ENCODE results near the gene PCSK7. TPM values are rescaled to one million over a fixed set of nuclear protein-coding genes. Genes with fewer than 3 reads are reported as not detected.
"Not testable (repeated sequence)": the region's sequence is repeated elsewhere in the genome, so short reads cannot be mapped to it uniquely, and the experiment has no call there.

PCSK7 gene
- total RNA-seq, 1 donor, result 96.1 TPM

DNA sequence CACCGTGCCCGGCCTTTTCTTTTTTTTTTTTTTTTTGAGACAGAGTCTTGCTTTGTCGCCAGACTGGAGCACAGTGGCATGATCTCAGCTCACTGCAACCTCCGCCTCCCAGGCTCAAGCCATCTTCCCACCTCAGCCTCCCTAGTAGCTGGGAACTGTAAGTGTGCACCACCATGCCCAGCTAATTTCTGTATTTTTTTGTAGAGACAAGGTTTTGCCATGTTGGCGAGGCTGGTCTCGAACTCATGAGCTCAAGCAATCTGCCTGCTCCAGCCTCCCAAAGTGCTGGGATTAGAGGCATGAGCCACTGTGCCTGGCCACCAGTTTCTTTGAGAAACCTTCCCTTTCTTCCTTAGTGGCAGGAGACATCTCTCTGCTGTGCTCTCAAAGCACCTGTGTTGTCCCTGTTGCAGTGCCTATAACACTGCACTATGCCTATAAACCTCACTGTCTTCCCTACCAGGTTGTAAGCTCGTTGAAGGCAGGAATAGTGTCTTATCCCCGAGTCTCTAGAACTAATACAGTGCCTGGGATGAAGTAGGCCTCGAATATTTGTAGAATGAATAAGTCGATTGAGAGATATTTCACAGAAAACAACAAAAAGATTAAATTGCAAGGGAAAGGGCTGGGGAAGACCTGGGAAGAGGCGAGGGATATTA lies 19.0 kb downstream of the PCSK7 start:
- H3K4me3 ChIP-seq (ENCODE audit: low read length), result no peak overlapping the region
- no peaks in the 10 kb centered on the region for H3K9me3 ChIP-seq (ENCODE audit: low read depth, low read length)
- H3K27me3 ChIP-seq (ENCODE audit: insufficient read depth, low read length), result no peaks in the 10 kb centered on the region
- no peaks in the 10 kb centered on the region for H3K4me1 ChIP-seq (ENCODE audit: insufficient read depth, low read length)

DNA sequence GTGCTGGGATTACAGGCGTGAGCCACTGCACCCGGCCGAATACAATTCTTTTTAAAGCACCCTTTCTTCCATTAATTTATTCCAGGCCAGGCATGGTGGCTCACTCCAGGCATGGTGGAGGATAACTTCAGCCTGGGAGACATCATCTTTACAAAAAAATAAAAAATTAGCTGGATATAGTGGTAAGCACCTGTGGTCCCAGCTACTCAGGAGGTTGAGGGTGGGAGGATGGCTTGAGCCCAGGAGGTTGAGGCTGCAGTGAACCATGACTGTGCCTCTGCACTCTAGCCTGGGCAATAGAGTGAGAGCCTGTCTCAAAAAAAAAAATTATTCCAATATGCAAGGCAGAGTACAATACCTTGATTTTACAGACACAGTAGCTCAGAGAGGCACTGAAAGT lies 21.3 kb downstream of the PCSK7 start:
- Histone ChIP-seq H3K27me3 (ENCODE audit: insufficient read depth, low read length) (no peaks in the 10 kb centered on the region), H3K4me1 (ENCODE audit: insufficient read depth, low read length) (no peaks in the 10 kb centered on the region), H3K9me3 (ENCODE audit: low read depth, low read length) (no peaks in the 10 kb centered on the region), H3K4me3 (ENCODE audit: low read length) (no peak overlapping the region)

DNA sequence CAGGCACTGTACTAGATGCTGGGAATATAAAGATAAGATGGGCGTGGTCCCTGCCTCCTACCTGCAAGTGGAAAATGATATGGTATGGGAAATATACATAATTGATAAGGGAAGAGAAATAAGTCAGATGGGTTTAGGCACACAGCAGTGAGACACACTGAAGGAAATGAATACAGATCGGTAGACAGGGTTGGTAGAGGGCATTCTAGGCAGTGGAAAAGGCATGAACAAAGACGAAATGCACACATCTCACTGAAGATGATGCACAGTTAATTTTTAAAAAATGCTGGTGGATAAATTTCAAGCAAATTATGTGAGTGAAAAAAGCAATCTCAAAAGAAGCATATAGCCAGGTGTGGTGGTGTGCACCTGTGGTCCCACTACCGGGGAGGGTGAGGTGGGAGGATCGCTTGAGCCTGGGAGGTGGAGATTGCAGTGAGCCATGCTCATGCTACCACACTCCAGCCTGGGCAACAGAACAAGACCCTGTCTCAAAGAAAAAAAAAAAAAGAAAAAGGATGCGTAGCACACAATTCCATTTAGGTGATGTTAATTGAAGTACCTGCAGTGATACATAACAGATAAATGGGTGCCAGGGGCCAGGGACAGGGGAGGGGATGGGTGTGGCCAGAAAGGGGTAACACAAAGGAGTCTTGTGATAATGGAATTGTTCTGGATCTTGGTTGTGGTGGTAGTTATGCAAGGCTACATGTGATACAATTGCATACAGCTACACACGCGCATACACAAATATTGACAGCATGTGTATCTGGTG lies 22.3 kb downstream of the PCSK7 start:
- H3K9me3 ChIP-seq (ENCODE audit: low read depth, low read length); H3K4me1 ChIP-seq (ENCODE audit: insufficient read depth, low read length); H3K27me3 ChIP-seq (ENCODE audit: insufficient read depth, low read length); H3K4me3 ChIP-seq (ENCODE audit: low read length): not testable (repeated sequence)

DNA sequence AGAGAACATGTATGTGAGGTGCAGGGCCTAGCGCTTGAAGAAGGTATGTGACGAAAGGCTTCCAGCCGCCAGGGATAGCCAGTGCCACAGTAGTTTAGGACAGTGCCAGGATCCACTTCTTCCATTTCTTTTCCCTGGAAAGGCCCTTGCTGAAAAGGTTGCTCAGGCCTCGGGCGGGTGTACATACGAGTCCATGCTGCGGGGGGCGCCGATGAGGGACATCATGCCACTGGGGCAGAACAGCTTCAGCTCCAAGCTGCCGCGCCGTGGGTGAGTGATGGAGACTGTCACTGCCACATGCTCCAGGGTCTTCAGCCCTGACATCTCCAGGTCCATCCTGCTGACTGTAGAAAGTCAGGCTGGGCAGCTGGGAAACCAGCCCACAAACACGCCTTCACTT lies 23.2 kb downstream of the PCSK7 start:
- H3K27me3 ChIP-seq (ENCODE audit: insufficient read depth, low read length); H3K9me3 ChIP-seq (ENCODE audit: low read depth, low read length); H3K4me3 ChIP-seq (ENCODE audit: low read length); H3K4me1 ChIP-seq (ENCODE audit: insufficient read depth, low read length): not testable (repeated sequence)

DNA sequence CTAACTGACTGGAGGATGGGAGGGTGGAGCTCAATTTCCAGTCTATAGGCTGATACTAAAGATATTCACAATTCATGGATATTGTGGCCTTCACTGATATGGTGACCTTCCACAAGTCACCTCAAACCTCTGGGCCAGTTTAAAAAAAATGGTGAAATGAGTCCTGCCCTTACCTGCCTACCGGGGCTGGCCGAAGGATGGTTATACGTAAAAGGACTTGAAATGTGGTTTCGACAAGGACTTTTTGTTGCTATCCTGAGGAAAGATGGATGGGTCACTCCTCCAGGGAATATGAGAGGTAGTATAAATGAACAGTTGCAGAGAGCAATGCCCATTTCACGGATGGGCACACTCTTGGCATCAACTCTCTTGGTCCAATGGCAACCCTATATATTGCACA lies 24.4 kb downstream of the PCSK7 start:
- H3K4me3 ChIP-seq (ENCODE audit: low read length); H3K4me1 ChIP-seq (ENCODE audit: insufficient read depth, low read length); H3K27me3 ChIP-seq (ENCODE audit: insufficient read depth, low read length); H3K9me3 ChIP-seq (ENCODE audit: low read depth, low read length): not testable (repeated sequence)

DNA sequence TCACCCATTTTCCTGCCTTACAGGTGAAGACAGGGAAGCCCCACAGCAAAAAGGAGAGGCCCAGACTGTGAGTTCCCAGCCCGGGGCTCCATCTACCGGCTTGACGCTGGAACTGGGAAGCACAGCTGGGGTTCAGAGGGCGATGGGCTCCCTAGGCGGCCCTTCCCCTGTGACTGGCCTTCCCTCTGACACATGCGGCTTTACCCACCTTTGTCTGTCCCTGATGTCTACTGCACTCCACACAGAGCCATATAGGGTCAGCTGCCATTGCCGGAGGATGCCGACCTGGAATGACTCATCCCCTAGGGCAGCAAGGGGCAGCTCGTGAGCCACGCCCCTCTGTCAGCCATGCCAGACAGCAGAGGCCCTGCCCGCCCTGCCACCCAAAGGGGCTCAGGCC lies 25.0 kb downstream of the PCSK7 start:
- not testable (repeated sequence) for H3K27me3 ChIP-seq (ENCODE audit: insufficient read depth, low read length); H3K4me1 ChIP-seq (ENCODE audit: insufficient read depth, low read length); H3K9me3 ChIP-seq (ENCODE audit: low read depth, low read length); H3K4me3 ChIP-seq (ENCODE audit: low read length)

DNA sequence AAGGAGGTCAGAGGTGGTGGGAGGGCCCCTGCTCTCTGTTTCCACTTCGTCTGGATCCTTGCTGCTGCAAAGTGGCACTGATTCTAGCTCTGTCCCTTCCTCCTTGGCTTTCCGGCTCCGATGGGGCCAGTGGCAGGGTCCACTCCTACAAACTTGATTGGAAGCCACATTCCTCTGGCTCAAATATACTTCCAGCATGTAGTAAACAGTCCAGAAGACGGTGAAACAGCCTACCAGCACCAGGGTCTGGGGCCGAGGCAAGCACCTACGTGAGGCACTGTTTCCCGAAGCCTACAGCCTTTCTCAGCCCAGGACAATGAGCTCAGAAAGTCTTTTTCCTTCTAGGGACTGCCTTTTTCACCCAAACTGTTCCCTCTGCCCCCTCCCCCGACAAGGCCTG lies 25.8 kb downstream of the PCSK7 start:
- not testable (repeated sequence) for H3K4me1 ChIP-seq (ENCODE audit: insufficient read depth, low read length); H3K9me3 ChIP-seq (ENCODE audit: low read depth, low read length); H3K27me3 ChIP-seq (ENCODE audit: insufficient read depth, low read length); H3K4me3 ChIP-seq (ENCODE audit: low read length)

DNA sequence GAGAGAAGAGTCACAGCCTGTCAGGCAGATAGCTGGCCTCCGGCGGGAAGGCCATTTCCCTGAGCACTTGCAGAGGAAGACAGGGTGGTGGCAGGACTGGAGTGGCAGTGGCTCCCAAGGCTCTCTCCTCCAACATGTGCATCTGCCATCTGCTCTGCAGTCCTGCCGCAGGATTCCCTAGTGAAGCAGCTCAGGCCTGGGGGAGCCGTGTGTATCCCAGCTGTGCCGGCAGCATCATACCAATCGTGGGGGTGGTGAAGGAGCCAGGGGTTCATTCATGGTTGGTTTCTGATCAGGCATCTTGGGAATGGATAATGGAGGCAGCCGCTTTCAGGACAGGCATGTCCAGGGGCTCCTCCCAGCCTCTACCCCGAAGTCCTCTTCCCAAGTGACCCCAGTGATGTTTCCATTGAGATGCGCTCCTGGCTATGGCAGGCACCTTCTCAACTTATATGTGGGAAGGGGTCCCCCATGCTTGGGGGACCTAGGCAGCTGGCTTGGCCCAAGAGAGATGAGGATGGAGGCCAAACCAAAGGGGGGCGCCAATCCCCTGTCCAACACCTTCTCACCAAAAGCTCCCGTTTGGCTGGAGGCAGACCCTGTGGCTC lies 26.6 kb downstream of the PCSK7 start:
- H3K9me3 ChIP-seq (ENCODE audit: low read depth, low read length), result no peaks in the 10 kb centered on the region
- no peaks in the 10 kb centered on the region for H3K4me1 ChIP-seq (ENCODE audit: insufficient read depth, low read length)
- no peak overlapping the region for H3K4me3 ChIP-seq (ENCODE audit: low read length)
- no peaks in the 10 kb centered on the region for H3K27me3 ChIP-seq (ENCODE audit: insufficient read depth, low read length)

DNA sequence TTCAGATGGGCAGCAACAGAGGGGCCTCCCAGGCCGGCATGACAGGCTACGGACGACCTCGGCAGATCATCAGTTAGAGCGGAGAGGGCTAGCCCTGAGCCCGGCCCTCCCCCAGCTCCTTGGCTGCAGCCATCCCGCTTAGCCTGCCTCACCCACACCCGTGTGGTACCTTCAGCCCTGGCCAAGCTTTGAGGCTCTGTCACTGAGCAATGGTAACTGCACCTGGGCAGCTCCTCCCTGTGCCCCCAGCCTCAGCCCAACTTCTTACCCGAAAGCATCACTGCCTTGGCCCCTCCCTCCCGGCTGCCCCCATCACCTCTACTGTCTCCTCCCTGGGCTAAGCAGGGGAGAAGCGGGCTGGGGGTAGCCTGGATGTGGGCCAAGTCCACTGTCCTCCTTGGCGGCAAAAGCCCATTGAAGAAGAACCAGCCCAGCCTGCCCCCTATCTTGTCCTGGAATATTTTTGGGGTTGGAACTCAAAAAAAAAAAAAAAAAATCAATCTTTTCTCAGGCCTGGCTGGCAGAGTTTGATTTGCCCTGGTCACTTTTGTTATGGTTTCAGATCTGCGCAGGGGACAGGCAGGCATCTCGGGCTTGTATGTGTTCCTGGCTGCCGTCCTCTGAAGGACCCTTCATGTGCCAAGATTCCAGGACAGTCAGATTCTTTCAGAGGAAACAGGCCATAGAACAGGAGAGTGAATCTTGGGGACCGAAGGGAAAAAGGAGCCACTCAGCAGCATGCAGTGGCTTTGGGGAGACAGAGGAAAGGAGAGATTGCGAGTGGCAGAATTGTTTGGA lies 27.4 kb downstream of the PCSK7 start:
- H3K9me3 ChIP-seq (ENCODE audit: low read depth, low read length), result no peaks in the 10 kb centered on the region

DNA sequence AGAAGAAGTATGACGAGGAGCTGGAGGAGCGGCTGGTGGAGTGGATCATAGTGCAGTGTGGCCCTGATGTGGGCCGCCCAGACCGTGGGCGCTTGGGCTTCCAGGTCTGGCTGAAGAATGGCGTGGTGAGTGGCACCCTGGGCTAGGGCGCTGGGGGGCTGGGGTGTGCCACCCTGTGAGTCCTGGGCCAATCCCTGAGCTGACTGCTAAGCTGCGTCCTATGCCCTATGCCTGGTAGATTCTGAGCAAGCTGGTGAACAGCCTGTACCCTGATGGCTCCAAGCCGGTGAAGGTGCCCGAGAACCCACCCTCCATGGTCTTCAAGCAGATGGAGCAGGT lies 28.8 kb downstream of the PCSK7 start:
- H3K27me3 ChIP-seq (ENCODE audit: insufficient read depth, low read length), result no peaks in the 10 kb centered on the region
- H3K4me3 ChIP-seq (ENCODE audit: low read length), result no peak overlapping the region
- H3K9me3 ChIP-seq (ENCODE audit: low read depth, low read length), result no peaks in the 10 kb centered on the region
- no peaks in the 10 kb centered on the region for H3K4me1 ChIP-seq (ENCODE audit: insufficient read depth, low read length)

More for the DNA sequence above, 27.4 kb downstream of the PCSK7 start:
- H3K27me3 ChIP-seq (ENCODE audit: insufficient read depth, low read length), result no peaks in the 10 kb centered on the region
- no peaks in the 10 kb centered on the region for H3K4me1 ChIP-seq (ENCODE audit: insufficient read depth, low read length)
- H3K4me3 ChIP-seq (ENCODE audit: low read length), result no peak overlapping the region

DNA sequence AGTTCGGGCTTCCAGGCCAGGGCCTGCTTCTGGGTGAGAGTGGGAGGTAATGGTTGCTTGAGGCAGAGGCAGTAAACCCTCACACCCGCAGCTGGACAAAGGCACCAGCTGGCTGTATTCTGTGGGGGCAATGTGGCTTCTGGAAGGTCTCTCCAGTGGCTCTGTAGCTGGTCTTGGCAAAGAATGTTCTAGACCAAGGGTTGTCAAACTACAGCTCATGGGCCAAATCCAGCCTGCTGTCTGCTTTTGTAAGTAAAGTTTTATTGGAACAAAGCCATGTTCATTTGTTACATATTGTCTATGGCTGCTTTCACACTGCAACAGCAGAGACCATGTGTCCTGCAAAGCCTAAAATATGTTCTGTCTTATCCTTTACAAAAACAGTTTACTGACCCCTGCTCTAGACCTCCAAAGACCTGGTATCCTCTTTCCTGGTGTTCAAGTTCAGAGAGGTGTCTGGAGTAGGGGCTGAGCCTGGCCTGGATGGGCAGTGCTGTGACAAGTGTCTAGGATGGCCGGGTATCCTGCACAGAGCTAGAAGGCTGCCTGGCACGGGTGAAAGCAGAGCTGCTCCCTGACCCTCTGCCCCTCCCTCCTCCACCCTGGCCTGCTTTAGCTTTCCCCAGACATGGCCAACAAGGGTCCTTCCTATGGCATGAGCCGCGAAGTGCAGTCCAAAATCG lies 29.3 kb downstream of the PCSK7 start:
- Histone ChIP-seq H3K4me3 (ENCODE audit: low read length) (no peak overlapping the region), H3K4me1 (ENCODE audit: insufficient read depth, low read length) (no peaks in the 10 kb centered on the region), H3K27me3 (ENCODE audit: insufficient read depth, low read length) (no peaks in the 10 kb centered on the region), H3K9me3 (ENCODE audit: low read depth, low read length) (no peaks in the 10 kb centered on the region)

DNA sequence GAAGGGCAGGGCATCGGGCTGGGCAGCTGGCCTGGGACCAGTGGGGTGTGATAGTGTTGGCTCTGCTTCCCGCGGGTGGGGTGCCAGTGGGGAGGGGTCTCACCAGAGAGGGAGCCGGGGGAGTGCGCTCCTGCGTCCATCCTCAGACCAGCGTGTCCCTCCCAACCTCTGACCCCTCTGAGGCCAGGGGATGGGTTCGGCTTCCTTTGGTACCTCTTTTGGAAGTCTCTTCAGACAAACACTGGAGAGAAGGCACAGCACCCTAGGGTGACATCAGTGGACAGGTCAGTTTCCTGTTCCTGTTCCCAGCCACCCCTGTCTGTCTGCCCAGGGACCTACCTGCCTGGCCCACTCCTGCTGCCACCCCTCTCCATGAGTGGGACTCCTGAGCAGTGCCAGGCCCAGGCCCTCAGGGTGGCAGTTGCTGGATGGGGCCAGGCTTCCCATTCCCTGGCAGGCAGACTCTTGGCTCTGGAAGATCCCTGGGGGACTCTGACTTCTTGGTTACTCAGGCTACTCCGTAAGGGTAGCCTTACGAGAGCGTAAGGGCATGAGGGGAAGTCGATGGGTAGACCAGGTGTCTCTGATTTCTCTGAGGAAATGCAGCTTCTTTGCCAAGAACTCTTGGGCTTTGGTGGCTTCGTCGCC lies 30.1 kb downstream of the PCSK7 start:
- Histone ChIP-seq H3K9me3 (ENCODE audit: low read depth, low read length) (no peaks in the 10 kb centered on the region), H3K4me3 (ENCODE audit: low read length) (no peak overlapping the region), H3K4me1 (ENCODE audit: insufficient read depth, low read length) (no peaks in the 10 kb centered on the region), H3K27me3 (ENCODE audit: insufficient read depth, low read length) (no peaks in the 10 kb centered on the region)

DNA sequence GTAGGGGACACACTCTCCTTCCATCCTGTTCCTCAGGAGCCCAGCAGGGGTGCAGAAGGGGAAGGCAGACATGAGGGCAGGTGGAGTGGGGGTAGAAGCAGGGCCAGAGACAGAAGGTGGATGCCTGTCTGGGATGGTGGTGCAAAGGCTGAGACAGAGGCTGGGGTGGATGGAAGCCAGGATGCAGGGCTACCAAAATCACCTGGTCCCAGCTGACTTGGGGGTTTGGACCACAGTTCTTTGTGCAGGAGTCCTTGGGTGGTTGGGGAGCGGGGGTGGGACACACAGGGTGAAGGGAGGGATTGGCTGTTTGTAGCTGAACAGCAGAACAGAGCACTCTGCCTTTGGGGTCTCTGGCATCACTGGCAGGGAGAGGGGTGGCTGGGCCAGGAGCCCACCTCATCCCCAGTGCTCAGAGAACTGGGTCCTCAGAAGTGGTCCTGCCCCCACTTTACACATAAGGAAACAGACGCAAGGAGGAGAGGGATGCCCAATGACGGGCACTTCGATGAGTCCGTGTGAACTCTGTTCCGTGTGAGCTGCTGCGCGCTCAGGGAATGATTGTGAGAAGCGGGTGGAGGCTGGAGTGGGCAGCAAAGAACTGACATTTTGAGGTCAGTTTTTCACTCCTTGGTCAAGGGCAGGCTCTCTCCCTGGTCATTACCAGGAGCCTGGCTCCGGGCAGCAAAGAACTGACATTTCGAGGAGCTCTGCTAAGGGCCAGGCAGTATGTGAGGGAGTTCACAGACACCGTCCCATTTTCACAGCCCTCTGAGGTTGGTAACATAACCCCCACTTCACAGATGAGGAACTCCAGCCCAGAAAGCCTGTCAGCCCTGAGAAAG lies 30.8 kb downstream of the PCSK7 start:
- H3K27me3 ChIP-seq (ENCODE audit: insufficient read depth, low read length), result no peaks in the 10 kb centered on the region
- no peak overlapping the region for H3K4me3 ChIP-seq (ENCODE audit: low read length)
- H3K4me1 ChIP-seq (ENCODE audit: insufficient read depth, low read length), result no peaks in the 10 kb centered on the region
- no peaks in the 10 kb centered on the region for H3K9me3 ChIP-seq (ENCODE audit: low read depth, low read length)

Measured in mononuclear cell (primary cell).